K562 treated with DMSO at 1 percent for 4 hours (cell line): ENCODE data around the gene HMG20A. TPM values are rescaled to one million over a fixed set of nuclear protein-coding genes. Genes with fewer than 3 reads are reported as not detected.

Experiments used
- total RNA-seq: library from RNA; unstranded; fragments of 300-600 nt; gene quantifications from 2 replicates; pipeline ENCODE4 v1.2.3, GENCODE V29; 2022; ENCODE audit not compliant: insufficient read depth

The HMG20A gene
- 12.3 and 17.5 TPM in 2 replicates for total RNA-seq

DNA sequence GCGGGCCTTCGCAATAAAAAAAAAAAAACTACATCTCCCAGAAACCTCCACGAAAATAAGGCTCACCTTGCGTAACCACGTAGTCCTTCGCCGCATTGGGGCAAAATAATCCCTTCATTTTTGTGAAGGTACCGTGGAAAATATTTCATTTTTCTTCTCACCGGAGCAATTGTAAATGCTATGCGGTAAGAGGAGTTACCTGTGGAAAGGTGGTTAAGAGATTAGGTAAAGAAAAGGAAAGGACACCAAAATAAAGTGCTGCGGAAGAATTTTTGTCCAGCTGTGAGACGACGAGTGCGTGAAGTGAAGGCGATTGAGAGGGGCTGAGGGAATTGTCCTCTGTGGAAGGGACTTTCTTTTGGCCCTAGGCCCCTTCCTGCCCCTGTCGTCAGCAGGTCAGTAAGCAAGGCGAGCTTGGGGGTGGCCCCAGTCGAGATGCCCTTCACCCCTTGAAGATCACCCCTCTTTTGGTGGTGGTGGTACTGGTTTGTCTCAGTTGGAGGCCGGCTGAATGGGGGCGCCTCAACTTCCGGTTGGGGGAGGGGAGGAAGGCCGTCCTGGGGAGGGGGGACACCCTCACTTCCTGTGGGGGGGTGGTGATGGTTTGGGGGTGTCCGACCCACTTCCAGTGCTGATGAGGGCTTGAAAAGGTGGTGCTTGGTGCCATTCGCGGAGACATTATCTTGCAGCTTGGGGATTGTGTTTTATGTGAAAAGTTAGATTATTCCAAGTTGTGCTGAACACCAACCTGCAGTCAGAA lies at the start of gene HMG20A:
Gene HMG20A, plus strand, starts transcription at position 279 of the 760 bp plus-strand sequence. CDS start 37,520 bp downstream, outside the sequence.

DNA sequence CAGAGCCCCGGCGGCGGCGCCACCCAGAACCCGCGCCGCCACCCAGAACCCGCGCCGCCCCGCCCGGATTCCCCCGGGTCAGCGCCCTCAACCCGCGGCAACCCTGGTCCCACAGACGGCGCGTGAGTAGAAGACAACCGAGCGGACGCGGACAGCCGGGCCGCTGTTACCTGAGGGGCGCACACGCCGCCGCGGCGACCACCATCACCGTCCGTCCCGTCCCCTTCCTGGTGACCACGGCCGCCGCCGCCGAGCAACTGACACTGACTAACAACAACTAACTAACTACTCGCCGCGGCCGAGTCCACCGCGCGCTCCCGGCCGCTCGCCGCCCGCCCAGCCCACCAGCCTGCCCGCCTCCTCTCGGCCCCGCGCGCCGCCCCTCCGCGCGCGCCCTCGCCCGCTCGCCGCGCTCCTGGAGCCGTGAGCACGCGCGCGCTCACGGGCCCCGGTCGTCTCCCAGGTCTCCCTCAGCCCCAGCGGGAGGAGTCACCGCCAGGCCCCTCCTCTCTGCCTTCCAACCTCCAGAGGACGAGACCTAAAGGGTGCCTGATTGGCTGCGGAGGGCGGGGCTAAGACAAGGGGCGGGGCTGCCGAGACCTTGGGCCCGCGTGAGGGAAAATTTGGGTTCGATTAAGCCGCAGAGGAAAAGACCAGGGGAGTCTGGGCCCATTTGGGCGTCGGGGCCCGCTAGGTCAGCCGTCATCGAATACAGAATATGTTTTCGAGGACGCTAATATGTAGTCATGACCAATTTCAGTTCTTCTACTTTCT lies 665 bp upstream of the HMG20A start, which contains the start of gene PEAK1:
Gene PEAK1, minus strand, starts transcription at position 269 of the 774 bp plus-strand sequence. CDS start 238,178 bp downstream, outside the sequence.

Other genes with a start within 250 kb of the HMG20A start
- 5.9 and 10.2 TPM in 2 replicates for gene PEAK1, start 784 bp upstream of the HMG20A start, total RNA-seq
- gene LINGO1, start 212.0 kb downstream of the HMG20A start, total RNA-seq: 3.0 and 3.3 TPM in 2 replicates